ENCODE data around the gene CLTCL1. TPM values are rescaled to one million over a fixed set of nuclear protein-coding genes. Genes with fewer than 3 reads are reported as not detected.

The CLTCL1 gene
- total RNA-seq, 1 donor from 2014 or later: 28.2 TPM

- no peak for TF ChIP-seq CTCF (IDR thresholded peaks at IDR 0.05; ENCODE audit: insufficient read depth, low read length, poor library complexity, severe bottlenecking)
- DNase-seq (ENCODE audit: low read depth): no peak
- Histone ChIP-seq H3K36me3 (ENCODE audit: control insufficient read depth, insufficient read depth, low read length) (no peaks in the 10 kb centered on the region), H3K27me3 (ENCODE audit: control insufficient read depth, insufficient read depth, low read length) (no peaks in the 10 kb centered on the region), H3K4me3 (ENCODE audit: low read depth, low read length) (no peak overlapping the region)
Measured at GRCh38 chr22:19275513-19275912, 16.0 kb downstream of the CLTCL1 start.

GRCh38 chr22:19275104-19275503 is 16.4 kb downstream of the CLTCL1 start:
- TF ChIP-seq CTCF (IDR thresholded peaks at IDR 0.05; ENCODE audit: insufficient read depth, low read length, poor library complexity, severe bottlenecking): no peak
- no peaks in the 10 kb centered on the region for H3K36me3 ChIP-seq (ENCODE audit: control insufficient read depth, insufficient read depth, low read length)

GRCh38 chr22:19271856-19272535 is 19.5 kb downstream of the CLTCL1 start:
- H3K27me3 ChIP-seq (ENCODE audit: control insufficient read depth, insufficient read depth, low read length): no peaks in the 10 kb centered on the region
- peak; percentile 16 for DNase-seq (ENCODE audit: low read depth)
- no peak overlapping the region for H3K4me3 ChIP-seq (ENCODE audit: low read depth, low read length)
- no peak for TF ChIP-seq CTCF (IDR thresholded peaks at IDR 0.05; ENCODE audit: insufficient read depth, low read length, poor library complexity, severe bottlenecking)
- no peaks in the 10 kb centered on the region for H3K36me3 ChIP-seq (ENCODE audit: control insufficient read depth, insufficient read depth, low read length)

More at GRCh38 chr22:19275104-19275503, 16.4 kb downstream of the CLTCL1 start:
- H3K27me3 ChIP-seq (ENCODE audit: control insufficient read depth, insufficient read depth, low read length): no peaks in the 10 kb centered on the region
- no peak for DNase-seq (ENCODE audit: low read depth)
- no peak overlapping the region for H3K4me3 ChIP-seq (ENCODE audit: low read depth, low read length)

GRCh38 chr22:19271273-19271855 is 20.2 kb downstream of the CLTCL1 start:
- no peak for TF ChIP-seq CTCF (IDR thresholded peaks at IDR 0.05; ENCODE audit: insufficient read depth, low read length, poor library complexity, severe bottlenecking)
- H3K36me3 ChIP-seq (ENCODE audit: control insufficient read depth, insufficient read depth, low read length): no peaks in the 10 kb centered on the region
- H3K4me3 ChIP-seq (ENCODE audit: low read depth, low read length): no peak overlapping the region
- DNase-seq (ENCODE audit: low read depth): no peak
- H3K27me3 ChIP-seq (ENCODE audit: control insufficient read depth, insufficient read depth, low read length): no peaks in the 10 kb centered on the region

GRCh38 chr22:19270873-19271272 is 20.6 kb downstream of the CLTCL1 start:
- no peaks in the 10 kb centered on the region for H3K36me3 ChIP-seq (ENCODE audit: control insufficient read depth, insufficient read depth, low read length)
- no peak for TF ChIP-seq CTCF (IDR thresholded peaks at IDR 0.05; ENCODE audit: insufficient read depth, low read length, poor library complexity, severe bottlenecking)
- DNase-seq (ENCODE audit: low read depth): no peak
- H3K4me3 ChIP-seq (ENCODE audit: low read depth, low read length): no peak overlapping the region
- H3K27me3 ChIP-seq (ENCODE audit: control insufficient read depth, insufficient read depth, low read length): no peaks in the 10 kb centered on the region
